Cardiac fibroblast (primary cell): ENCODE measurements around the gene CPZ.

Source experiments
- DNase-seq, 2 donors: peaks; one replicate each; pipeline versions ENCODE4 v3.0.0 to v3.0.0-alpha.2; 2010; ENCODE audit warnings: low read depth in 2 of 2
- H3K4me3 ChIP-seq, 2 donors: replicated peaks in 1 of 2; 1 replicate in 1 of 2; 2 replicates in 1 of 2; pipeline ENCODE4 v1.5.1; 2011; ENCODE audit warnings: low read depth in 2 of 2, low read length in 2 of 2, mild to moderate bottlenecking in 2 of 2, moderate library complexity in 1 of 2
- TF ChIP-seq, protein P1 (sequence below): IDR thresholded peaks from one replicate; pipeline ENCODE4 v1.5.1; 2011; ENCODE audit warnings: low read depth, mild to moderate bottlenecking, low read length, inconsistent platforms

Gene CPZ

GRCh38 chr4:8656185-8656517 is 63.6 kb downstream of the CPZ start:
- TF ChIP-seq, protein P1, sequence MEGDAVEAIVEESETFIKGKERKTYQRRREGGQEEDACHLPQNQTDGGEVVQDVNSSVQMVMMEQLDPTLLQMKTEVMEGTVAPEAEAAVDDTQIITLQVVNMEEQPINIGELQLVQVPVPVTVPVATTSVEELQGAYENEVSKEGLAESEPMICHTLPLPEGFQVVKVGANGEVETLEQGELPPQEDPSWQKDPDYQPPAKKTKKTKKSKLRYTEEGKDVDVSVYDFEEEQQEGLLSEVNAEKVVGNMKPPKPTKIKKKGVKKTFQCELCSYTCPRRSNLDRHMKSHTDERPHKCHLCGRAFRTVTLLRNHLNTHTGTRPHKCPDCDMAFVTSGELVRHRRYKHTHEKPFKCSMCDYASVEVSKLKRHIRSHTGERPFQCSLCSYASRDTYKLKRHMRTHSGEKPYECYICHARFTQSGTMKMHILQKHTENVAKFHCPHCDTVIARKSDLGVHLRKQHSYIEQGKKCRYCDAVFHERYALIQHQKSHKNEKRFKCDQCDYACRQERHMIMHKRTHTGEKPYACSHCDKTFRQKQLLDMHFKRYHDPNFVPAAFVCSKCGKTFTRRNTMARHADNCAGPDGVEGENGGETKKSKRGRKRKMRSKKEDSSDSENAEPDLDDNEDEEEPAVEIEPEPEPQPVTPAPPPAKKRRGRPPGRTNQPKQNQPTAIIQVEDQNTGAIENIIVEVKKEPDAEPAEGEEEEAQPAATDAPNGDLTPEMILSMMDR: no peak
- no peak for DNase-seq

GRCh38 chr4:8656711-8657380 is 64.3 kb downstream of the CPZ start:
- TF ChIP-seq, protein P1: no peak

More at GRCh38 chr4:8656185-8656517, 63.6 kb downstream of the CPZ start:
- no peak overlapping the region for H3K4me3 ChIP-seq

DNA sequence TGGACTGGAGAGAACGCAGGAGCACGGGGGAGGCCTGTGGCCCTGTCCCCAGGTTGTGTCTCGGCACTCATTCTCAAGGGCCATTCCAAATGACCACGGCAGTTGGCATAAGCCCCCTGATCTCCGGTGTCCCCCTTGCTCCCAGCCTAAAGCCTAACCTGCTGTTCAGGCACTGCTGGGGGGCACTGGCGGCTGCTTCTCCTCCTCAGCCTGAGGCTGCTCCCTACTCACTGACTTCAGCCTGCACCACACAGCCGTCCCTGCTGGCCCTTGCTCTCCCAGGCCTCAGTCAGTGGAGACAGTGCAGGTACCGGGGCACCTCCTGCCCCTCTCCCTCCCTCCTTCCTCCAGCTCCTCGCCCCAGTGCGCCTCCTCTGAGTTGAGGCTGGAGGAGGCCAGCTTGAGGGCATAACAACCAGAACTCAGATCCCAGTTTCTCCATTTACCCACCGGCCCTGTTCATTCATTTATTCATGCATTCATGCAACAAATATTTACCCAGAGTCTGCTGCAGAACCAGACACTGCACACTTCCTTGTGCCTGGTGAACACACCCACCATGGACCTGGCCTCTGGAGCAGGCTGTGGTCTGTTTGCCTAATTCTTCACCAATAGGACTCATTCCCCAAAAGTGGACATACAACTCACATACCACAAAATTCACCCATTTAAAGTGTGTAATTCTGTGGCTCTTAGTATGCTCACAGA is 65.0 kb downstream of the CPZ start:
- TF ChIP-seq, protein P1: no peak
- no peak for DNase-seq
- H3K4me3 ChIP-seq: no peak overlapping the region

More at GRCh38 chr4:8656711-8657380, 64.3 kb downstream of the CPZ start:
- no peak overlapping the region for H3K4me3 ChIP-seq
- DNase-seq: no peak

DNA sequence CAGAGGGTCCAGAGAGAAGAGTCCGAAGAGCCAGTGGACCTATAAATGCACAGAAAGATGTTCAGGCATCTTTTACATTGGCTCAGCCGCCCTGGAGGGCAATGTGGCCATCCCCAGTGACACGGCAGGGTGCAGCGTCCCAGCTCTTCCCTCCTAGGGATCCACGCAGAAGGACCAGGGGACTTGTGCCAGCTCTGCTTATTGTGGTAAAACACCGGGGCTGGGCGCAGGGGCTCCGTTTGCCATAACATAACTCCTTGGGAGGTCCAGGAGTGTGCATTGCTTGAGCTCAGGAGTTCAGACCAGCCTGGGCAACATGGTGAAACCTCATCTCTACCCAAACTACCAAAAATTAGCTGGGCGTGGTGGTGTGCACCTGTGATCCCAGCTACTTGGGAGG is 70.2 kb downstream of the CPZ start:
- TF ChIP-seq, protein P1: no peak
- H3K4me3 ChIP-seq: no peak overlapping the region
- no peak for DNase-seq

DNA sequence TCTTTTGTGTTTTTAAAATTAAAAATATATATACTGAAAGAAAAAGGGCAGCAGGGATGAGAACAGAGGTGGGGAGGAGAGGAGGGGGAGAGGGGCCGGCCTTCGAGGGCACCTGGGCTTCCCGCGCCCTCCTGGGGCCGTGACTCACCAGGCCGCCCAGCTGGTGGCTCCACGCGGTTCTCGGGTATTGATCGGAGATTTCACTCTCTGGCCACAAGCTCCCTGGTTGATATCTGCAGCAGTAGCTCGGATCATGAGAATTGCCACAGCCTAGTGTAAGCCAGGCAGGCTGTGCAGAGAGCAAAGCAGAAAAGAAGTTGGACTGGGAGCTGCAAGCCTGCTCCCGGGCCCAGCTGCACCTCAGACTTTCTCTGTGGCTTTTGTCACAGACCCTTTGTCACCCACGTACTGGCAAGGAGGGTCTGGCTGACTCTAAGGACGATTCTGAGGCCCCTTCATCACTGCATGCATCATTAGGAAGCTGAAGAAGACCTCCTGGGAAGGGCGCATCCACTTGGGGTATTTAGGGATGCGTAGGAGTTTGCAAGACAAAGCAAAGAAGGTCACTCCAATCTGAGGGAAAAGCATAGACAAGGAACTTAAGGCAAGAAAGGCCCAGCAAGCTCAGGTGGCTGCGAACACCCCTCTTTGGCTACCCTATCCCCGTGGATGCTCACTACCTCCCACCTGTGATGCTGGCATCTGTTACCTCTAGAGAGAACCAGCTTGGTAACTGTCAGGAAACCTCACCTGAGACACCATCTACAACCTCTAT is 71.7 kb downstream of the CPZ start:
- no peak for DNase-seq
- H3K4me3 ChIP-seq: no peak overlapping the region
- TF ChIP-seq, protein P1: no peak

DNA sequence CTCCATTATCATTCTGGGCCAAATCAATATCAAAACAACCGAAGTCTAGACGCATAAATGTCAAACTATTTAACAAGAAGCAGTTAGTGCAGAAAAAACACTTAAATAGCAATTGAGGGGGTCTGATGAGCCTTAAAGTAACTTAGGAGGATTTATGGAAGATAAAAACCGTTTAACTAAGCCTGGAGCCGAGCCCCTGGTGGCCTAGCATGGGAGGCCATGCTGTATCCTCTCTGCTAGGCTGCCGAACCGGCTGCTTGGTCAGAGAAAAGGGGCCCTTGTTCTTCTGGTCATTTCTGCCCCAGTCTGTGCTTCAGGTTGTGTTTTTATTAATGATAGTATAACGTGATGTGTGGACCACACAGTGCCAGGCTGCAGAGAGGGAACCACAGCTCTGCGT is 72.4 kb downstream of the CPZ start:
- no peak for DNase-seq
- TF ChIP-seq, protein P1: no peak
- no peak overlapping the region for H3K4me3 ChIP-seq
